AG04450 (cell line): Measurements from ENCODE around the gene ITSN1. TPM values are rescaled to one million over a fixed set of nuclear protein-coding genes. Genes with fewer than 3 reads are reported as not detected.
"Not testable (repeated sequence)": the region's sequence is repeated elsewhere in the genome, so short reads cannot be mapped to it uniquely, and the experiment has no call there.

ENCODE experiments used
- CTCF ChIA-PET: fragments of 300-600, 350-600 bp; formaldehyde crosslinking; extraction: SDS; loops from one replicate; lab custom pipeline; 2022; ENCODE audit warnings: antibody characterized with exemption, inconsistent platforms; lab: Charles Lee
- POLR2A ChIA-PET: fragments of 350-600 bp; formaldehyde crosslinking; extraction: SDS; loops from one replicate; lab custom pipeline; 2021; ENCODE audit warnings: antibody characterized with exemption, inconsistent platforms; lab: Yijun Ruan, JAX
- DNase-seq: peaks from one replicate; pipeline ENCODE4 v3.0.0-alpha.2; 2011; ENCODE audit warnings: low read depth, low spot score
- H3K27ac ChIP-seq: one replicate; pipeline ENCODE4 v1.5.1; 2012; ENCODE audit warnings: low read depth, low read length, control low read depth
- H3K27me3 ChIP-seq: one replicate; pipeline ENCODE4 v1.6.0; 2012; ENCODE audit warnings: low read length; ENCODE audit not compliant: control insufficient read depth, insufficient read depth
- H3K4me3 ChIP-seq: 2 replicates; pipeline ENCODE4 v1.5.1; 2011; ENCODE audit warnings: mild to moderate bottlenecking, low read depth, low read length, control low read depth
- H3K9me3 ChIP-seq: 2 replicates; pipeline ENCODE4 v1.5.1; 2012; ENCODE audit warnings: low read length; ENCODE audit not compliant: control insufficient read depth, insufficient read depth
- CTCF ChIP-seq: IDR thresholded peaks from 2 replicates; pipeline ENCODE4 v1.5.1; 2011; ENCODE audit warnings: low read depth, low read length, control low read depth, inconsistent platforms
- polyA plus RNA-seq: library from polyadenylated mRNA; depleted of rRNA; stranded (reverse); fragments of >200 nt; gene quantifications from 2 replicates; pipeline ENCODE4 v1.2.3, GENCODE V29; 2011

Gene ITSN1
- polyA plus RNA-seq, 1 experiment = 51.5 TPM

- DNase-seq = no peak
- Histone ChIP-seq H3K27ac (no peak overlapping the region), H3K4me3 (no peak overlapping the region), H3K27me3 (no peaks in the 10 kb centered on the region), H3K9me3 (peaks cover 8% of the 10 kb centered on the region)
- POLR2A ChIA-PET = no interaction called here
- CTCF ChIA-PET = interaction anchor here (1.6 kb wide), 1 partner anchor 106 kb away, joined by 3 read pairs; no protein-coding TSS in a partner anchor
- TF ChIP-seq CTCF = no peak
Measured at GRCh38 chr21:33712022-33712803, 69.9 kb downstream of the ITSN1 start.

GRCh38 chr21:33721081-33721480 is 78.8 kb downstream of the ITSN1 start:
- no peaks in the 10 kb centered on the region for H3K9me3 ChIP-seq
- no peak overlapping the region for H3K4me3 ChIP-seq
- no peaks in the 10 kb centered on the region for H3K27me3 ChIP-seq
- TF ChIP-seq CTCF = no peak
- no peak for DNase-seq
- ChIA-PET POLR2A (interaction anchor here (0.5 kb wide), 1 partner anchor 76 kb away, joined by 6 read pairs; no protein-coding TSS in a partner anchor), CTCF (no interaction called here)
- H3K27ac ChIP-seq = no peak overlapping the region

- CTCF ChIA-PET, POLR2A ChIA-PET: not testable (repeated sequence)
Measured at GRCh38 chr21:33729139-33729538, 86.8 kb downstream of the ITSN1 start.

GRCh38 chr21:33729641-33730040 is 87.3 kb downstream of the ITSN1 start:
- DNase-seq = no peak
- Histone ChIP-seq H3K4me3 (no peak overlapping the region), H3K9me3 (no peaks in the 10 kb centered on the region), H3K27me3 (no peaks in the 10 kb centered on the region), H3K27ac (no peak overlapping the region)
- TF ChIP-seq CTCF = no peak
- ChIA-PET CTCF (no interaction called here), POLR2A (no interaction called here)

More at GRCh38 chr21:33729139-33729538, 86.8 kb downstream of the ITSN1 start:
- not testable (repeated sequence) for H3K9me3 ChIP-seq, DNase-seq, H3K27ac ChIP-seq, H3K4me3 ChIP-seq, H3K27me3 ChIP-seq

GRCh38 chr21:33731447-33731846 is 89.1 kb downstream of the ITSN1 start:
- POLR2A ChIA-PET = no interaction called here
- no peak for DNase-seq
- TF ChIP-seq CTCF = no peak
- no peaks in the 10 kb centered on the region for H3K27me3 ChIP-seq
- CTCF ChIA-PET = no interaction called here
- H3K4me3 ChIP-seq = no peak overlapping the region
- no peaks in the 10 kb centered on the region for H3K9me3 ChIP-seq
- no peak overlapping the region for H3K27ac ChIP-seq
